ENCODE data around the gene KLHL33.

The KLHL33 gene

GRCh38 chr14:20412876-20413743, 22.9 kb downstream of the KLHL33 start, which contains the start of gene TEP1:
TEP1 (minus strand) TSS chr14:20413501; CDS start chr14:20408439, 5,062 bp downstream.
- DNase-seq, result peak; percentile 31

- no peak for DNase-seq
These were observed 23.6 kb downstream of the KLHL33 start for GRCh38 chr14:20412411-20412810.

DNA sequence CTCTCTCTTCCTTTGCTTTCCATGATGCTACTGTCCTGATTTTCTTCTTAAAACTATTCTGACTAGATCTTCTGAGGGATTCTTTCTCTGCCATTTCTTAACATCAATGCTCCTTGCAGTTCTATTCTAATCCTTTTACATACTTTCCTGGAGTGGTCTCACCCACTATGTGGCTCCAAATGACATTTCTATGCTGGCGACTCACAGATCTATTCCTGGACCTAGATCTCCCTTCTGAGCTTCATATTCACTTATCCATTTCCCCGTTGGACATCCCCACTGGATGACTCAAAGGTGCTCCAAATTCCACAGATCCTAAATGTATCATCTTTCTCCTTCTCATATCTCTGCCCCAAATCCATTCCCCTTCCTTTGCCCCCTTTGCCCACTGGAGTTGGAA, 26.7 kb downstream of the KLHL33 start:
- DNase-seq, result no peak

DNA sequence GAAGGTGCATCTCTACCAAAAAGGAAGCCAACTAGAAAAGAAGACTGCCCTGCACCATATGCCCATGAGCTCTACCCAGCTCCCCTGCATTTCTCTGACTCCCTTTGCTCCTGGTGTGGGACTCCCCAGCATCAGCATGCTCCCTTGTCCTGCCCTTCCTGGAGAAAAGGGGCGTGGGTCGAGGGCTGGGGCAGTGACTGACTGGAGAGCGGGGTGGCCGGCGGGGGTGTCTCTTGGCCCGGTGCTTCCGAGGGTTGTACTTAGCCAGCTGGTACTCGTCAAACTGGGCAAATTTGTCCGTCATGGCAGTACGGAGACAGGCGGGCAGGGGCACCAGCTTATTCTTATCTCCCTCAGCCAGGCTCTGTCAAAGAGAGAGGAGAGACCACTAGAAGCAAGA, 32.4 kb downstream of the KLHL33 start:
- no peak for DNase-seq

GRCh38 chr14:20400965-20401593, 34.9 kb downstream of the KLHL33 start:
- no peak for DNase-seq

GRCh38 chr14:20400589-20400964, 35.4 kb downstream of the KLHL33 start:
- no peak for DNase-seq

DNA sequence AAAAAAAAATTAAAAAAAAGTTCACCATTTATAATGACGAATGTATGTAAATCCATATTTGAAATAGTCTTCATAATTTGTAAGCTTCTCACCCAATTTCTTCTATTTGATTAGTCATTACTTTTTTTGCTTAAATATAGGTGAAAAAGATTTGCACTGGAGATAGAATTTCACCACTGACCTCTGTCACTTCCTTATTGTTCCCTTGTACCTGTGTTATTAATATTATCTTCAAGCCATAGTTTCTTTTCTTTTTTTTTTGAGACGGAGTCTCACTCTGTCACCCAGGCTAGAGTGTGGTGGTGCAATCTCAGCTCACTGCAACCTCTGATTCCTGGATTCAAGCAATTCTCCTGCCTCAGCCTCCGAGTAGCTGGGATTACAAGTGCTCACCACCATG, 38.5 kb downstream of the KLHL33 start:
- no peak for DNase-seq

DNA sequence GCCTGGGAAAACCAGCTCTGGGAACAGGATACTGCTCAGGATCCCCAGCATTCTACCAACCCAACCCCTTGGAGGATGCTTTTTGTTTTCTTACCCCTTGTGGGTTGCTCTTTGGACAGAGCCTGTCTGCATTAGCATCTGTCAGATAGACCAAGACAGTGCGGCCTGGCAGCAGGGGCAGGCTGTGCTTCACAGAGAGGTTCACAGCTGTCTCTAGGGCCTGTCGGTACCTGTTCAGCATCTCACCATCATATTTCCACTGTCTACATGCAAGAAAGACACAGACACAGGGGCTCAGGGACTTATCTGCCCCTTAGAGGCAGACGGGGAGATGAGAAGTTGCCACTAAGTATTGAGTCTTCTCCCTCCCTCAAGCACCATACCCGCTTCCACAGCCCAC, 44.5 kb downstream of the KLHL33 start:
- no peak for DNase-seq

GRCh38 chr14:20388159-20388558, 47.8 kb downstream of the KLHL33 start:
- DNase-seq, result no peak

DNA sequence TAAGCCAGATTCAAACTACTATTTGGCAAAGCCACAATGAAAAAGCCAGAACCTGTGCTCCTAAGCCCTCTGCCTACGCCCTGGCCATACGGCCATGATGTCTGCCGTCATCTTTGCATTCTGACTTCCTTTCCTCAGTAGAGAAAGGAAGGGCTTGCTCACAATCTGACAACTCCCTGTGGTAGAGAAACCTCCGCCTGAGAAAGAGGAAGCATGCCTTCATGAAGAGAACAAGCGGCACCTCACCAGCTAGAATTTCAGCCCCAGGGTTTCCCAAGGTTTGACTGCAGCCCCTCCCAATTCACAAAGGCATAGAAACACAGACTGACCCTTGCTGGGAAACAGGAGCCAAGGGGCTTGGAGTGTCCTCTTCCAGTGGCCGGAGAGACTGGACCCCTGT, 48.4 kb downstream of the KLHL33 start:
- DNase-seq, result no peak

DNA sequence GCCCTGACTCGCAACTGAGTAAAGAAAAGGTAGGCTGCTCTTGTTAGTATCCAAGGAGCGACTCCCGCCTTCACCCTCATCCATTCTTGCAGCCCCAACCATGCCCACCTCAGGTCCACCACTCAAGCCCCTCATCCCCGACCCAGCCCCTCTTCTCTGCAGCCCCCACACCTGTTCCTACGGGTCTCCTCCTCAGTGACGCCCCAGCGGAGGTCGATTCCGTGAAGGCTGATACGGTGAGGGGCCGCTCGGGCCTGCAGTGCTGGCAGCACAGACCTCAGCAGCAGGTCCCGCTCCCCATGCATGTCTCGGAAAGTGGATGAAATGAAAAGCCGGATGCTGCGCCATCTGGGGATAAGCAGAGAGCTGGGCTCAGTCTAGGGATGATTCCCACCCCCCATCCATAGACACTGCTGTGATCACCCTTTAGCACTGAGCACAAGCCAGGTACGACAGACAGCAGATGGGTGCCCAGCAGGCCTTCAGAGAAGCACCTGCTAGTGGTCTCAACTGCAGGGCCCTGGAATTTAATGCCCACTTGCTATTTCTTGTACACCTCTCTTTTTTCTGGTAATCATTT, 49.6 kb downstream of the KLHL33 start:
- no peak for DNase-seq

GRCh38 chr14:20384886-20385285, 51.1 kb downstream of the KLHL33 start:
- no peak for DNase-seq

DNA sequence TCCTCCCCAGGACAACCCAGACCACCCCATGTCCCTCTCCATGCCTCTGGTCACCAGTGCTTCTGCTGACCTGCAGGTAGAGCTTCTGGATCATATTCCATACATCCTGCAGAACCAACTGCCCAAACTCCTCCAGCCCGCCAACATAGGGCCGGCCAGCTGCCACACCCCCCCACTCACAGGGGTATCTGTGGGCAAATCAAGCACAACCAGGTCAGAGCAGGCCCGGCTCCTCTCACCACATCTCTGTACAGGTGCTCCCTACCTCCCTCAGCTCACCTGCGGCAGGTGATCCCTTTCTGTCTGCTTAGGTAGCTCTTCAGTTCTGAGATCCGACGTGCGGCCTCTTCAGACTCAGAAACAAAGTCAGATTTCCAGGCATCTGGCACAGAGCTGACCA, 51.6 kb downstream of the KLHL33 start:
- DNase-seq, result no peak

DNA sequence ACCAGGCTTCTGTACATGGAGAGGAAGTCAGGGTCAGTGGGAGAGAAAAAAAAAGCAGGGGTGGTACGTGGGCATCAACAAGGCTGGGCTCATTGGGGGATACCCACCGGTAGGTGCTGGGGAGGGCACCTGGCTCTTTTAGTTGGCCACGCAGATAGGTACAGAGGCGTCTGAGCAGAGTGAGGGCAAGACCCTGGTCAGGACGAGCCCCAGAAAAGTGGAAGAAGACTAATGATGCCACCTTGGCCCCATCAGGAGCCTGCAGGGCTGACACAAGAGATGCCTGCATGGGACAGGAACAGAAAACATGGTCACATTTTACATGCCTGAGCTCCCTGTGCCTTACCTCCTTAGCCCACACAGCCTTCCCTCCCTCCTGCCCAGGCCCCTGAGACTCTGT, 52.3 kb downstream of the KLHL33 start:
- no peak for DNase-seq

DNA sequence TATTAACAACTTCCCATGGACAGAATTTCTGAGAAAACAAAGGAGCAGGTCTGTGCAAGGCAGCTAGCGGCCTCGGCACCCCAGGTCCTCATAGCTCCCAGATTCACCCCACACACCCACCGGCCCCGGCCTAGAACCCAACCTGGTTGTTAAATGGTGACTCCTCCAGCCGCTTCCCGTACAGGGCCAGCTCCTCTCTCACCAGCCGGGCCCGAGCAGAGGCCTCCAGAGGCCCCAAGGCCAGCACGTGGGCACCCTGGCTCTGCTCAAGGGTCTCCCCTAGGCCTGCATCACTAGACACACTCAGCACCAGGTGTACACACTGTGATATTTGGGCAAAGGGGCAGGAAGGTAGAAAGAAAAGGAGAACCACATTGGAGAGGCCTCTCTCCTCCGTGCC, 52.9 kb downstream of the KLHL33 start:
- no peak for DNase-seq

DNA sequence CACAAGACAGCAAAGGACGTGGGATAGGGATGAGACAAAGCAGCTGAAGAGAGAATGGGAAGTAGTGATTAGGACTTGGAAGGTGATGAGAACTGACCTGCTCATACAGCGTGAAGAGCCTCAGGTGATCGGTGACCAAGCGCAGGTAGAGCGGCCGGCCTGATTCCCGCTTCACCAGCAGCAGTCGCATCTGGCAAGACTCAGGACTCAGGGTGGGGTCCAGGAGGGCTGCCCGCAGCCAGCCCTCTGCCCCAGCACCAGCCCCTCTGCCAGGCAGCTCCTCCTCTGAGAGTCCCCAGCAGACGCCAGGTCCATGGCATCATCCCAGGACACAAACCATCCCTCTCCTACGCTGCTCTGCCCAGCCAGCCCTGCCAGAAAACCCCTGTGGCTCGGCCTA, 53.4 kb downstream of the KLHL33 start:
- DNase-seq, result no peak

DNA sequence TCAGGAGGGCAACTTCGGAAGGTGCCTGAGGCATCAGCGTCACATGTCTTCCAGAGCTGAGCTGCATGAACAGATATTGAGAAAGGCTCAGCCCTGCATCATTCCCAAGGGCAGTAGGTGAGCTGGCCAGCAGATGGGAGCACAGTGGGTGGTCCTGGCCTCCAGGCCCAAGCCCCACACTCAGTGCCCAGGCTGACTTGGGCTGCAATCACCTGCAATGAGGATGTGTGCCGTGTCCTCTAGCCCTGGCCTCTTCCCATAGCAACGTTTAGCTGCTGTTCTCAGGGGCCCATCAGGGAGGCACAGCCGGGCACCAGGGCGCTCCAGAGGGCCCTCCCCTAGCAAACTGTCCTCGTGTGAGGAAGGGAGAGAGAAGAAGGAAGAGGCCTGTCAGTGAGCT, 54.6 kb downstream of the KLHL33 start:
- no peak for DNase-seq

GRCh38 chr14:20380681-20381080, 55.3 kb downstream of the KLHL33 start:
- no peak for DNase-seq

- DNase-seq, result no peak
These were observed 56.2 kb downstream of the KLHL33 start for GRCh38 chr14:20379743-20380142.

GRCh38 chr14:20377171-20377570, 58.8 kb downstream of the KLHL33 start:
- no peak for DNase-seq

- no peak for DNase-seq
These were observed 59.8 kb downstream of the KLHL33 start for GRCh38 chr14:20376071-20376588.

Data from GF-D8 (cell line).